Stimulated activated CD4-positive, alpha-beta T cell treated with anti-CD3 and anti-CD28 coated beads, Interleukin-2, amount 100 ng/mL, for 24 hours (primary cell): ENCODE results near the gene CRACDL.

Experiments
- DNase-seq, 2 donors: peaks; one replicate each; pipeline ENCODE4 v3.0.0-alpha.2; 2020

Gene CRACDL

DNA sequence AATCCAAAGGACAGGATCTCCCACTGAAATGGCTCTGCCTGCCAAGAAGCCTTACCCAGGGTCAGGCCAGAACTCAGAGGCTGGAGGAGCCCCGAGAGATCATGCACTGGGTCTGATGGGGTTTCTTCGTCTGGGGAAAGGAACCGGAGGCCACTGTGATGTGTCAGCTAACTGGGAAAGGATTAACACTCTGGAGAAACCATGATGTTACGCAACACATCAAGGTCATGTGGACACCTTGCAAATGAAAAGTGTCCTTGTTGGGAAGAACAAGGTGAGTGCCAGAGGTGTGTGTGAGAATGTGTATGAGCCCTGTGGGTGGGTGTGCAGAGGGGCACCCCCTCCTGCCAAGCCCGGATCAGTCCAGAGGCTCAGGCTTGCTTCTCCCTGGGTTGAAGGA lies 86.9 kb downstream of the CRACDL start:
- DNase-seq, result no peak

- DNase-seq, result no peak
These were observed 88.2 kb downstream of the CRACDL start for GRCh38 chr2:98847853-98848252.

DNA sequence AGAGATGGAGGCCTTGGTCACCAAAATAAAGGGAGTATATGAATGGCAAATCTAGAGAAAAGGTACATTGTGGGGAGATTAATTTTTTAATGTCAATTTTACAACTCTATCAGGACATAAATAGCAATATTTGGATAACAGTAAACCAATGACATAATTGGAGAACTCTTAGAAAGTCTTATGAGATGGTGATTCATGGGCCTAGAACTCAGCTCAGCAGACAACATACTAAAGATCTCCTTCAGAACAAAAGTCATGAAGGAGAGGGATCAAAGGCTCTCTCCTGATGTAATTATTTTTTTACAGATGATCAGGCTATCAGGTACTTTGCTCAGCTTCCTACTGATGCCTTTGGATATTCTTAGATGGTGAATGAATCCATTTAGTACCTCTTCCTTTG lies 90.0 kb downstream of the CRACDL start:
- no peak for DNase-seq

GRCh38 chr2:98842136-98842535 lies 93.9 kb downstream of the CRACDL start:
- DNase-seq, result no peak

GRCh38 chr2:98839292-98839691 lies 96.7 kb downstream of the CRACDL start:
- no peak for DNase-seq

- DNase-seq, result no peak
These were observed 100.1 kb downstream of the CRACDL start for GRCh38 chr2:98835831-98836385.

DNA sequence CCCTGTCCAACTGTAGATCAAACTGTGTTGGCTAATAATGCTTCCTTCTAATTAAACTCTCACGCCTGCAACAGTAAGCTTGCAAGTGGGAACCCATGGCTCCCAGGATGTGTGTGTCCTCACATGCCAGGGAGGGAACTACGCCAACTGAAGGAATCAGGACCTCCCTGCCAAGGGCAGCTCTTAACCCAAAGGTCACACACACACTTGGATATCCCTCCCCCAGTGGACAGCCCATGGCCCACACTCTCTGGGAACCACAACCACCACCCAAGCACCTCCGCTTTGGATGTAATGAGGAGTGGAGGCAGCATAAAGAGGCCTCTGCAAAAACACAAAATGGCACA lies 102.1 kb downstream of the CRACDL start:
- DNase-seq, result no peak

- no peak for DNase-seq
These were observed 102.7 kb downstream of the CRACDL start for GRCh38 chr2:98833172-98833916.

DNA sequence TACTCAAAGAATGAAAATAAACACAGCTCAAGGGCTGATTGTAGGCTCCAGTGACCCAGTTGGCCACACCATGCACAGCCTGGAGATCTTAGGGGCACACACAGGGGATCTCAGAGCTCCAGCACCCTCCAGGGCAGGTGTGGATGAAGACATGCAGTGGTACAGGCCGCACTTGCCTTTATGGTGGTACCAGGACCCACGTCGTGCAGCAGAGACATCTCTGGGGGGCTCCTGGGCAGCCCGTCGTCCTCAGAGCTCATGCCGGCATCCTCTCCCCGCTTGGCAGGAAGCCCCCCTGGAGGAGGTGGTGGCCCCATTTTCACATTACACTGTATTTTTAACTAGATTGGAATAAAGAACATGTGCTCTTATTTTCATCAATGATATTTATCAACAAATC lies 103.9 kb downstream of the CRACDL start:
- no peak for DNase-seq

- DNase-seq, result no peak
These were observed 105.4 kb downstream of the CRACDL start for GRCh38 chr2:98830571-98831145.

DNA sequence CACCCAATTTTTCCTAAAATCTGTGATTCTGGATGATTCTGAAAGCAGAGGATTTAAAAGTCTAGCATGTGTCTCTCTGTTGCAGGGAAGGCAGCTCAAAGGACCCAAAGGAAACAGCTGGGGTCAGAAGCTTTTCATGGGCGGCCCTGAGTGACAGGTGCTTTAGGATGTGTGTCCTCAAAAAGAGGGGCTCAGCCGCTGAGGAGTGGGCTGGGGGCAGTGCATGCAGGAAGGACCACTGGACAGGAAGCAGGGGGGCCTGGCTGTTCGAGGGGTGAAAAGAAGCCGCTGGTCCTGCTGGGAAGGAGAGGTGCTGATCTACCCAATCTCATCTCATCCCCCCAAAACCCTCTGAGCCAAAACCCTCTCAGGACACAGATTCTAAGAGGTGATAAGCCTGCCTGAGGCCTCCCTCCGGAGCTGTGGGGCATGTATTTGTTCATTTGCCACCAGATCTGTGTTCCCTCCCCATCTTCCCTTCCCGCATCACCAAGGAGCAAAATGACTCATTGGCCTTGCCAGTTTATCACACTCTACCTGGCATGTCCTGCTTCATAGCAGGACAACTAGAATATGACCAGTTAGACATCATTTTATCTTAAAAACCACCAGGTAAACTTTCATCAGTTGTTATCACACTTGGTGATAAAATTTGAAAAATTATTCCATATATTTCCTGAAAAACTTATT lies 106.3 kb downstream of the CRACDL start:
- DNase-seq, result no peak

GRCh38 chr2:98828793-98829371 lies 107.1 kb downstream of the CRACDL start:
- DNase-seq, result no peak

- DNase-seq, result no peak
These were observed 107.7 kb downstream of the CRACDL start for GRCh38 chr2:98828369-98828744.

- DNase-seq, result no peak
These were observed 108.2 kb downstream of the CRACDL start for GRCh38 chr2:98827625-98828368.

DNA sequence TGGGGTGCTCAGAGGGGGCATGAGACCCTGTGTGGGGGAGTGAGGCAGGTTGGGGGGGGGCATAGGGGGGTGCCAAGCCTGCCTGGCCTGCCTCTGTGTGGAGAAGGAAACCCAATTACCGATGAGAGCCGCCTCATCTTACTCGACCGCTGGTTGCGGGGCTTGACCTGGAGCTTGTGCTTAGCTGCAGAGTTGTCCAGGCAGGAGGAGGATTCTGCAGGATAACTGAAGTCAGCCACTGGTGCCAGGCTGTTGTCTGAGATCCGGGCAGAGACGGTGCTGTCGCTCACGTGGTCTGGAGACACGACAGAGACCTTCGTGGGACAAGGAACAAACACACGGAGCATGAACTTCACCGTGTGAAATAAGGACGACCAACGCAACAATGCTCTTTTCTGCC lies 109.2 kb downstream of the CRACDL start:
- no peak for DNase-seq

DNA sequence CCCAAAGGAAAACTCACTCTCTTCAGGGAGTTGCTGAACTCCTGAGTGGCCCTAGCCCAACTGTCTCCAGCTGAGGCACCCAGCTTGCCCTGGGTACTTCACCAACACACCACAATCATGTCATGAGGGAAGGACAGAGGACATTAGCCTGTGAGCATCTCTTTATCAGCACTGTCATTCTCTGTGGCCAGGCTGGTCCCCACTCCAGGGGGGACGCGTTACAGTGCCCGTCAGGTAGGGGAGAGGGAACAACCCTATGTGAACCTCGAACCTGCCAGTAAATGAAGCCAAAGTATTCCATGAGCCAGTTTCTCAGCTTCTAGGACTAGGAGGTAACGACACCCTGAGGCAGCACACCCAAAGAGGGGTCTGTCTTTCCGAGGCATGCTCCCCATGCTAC lies 110.2 kb downstream of the CRACDL start:
- no peak for DNase-seq

DNA sequence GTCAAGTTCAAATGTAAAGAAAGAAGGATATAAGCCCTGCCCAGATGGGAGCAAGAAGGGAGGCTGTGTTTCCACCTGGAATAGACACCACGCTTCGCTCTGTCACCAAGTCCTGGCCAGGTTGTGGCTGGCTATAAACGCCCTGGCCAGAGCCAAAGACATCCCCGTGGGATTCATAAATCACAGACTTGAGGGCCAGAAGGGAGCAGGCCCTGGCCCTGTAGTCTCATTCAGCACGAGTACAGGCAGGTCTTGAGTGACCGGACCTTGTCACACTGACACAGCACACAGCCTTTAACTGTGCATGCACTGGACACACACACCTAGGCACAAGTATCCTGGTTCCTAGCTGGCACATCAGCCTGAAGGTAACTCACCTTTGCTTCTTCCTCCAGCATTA lies 110.6 kb downstream of the CRACDL start:
- no peak for DNase-seq

DNA sequence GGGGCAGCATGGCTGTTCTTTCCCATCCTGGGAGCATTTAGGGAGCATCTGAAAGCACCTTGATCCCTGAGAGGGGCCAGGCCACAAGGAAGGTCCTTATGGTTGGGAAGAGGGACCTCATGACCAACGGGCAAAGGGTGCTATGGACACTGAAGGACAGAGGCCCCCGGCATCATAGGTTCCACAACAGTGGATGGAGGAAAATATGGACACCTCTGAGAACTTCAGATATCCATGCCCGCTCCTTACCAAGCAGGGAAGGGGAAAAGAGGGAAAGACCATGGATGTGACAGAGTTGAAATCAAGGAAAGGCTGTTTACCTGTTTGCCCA lies 111.0 kb downstream of the CRACDL start:
- DNase-seq, result no peak

DNA sequence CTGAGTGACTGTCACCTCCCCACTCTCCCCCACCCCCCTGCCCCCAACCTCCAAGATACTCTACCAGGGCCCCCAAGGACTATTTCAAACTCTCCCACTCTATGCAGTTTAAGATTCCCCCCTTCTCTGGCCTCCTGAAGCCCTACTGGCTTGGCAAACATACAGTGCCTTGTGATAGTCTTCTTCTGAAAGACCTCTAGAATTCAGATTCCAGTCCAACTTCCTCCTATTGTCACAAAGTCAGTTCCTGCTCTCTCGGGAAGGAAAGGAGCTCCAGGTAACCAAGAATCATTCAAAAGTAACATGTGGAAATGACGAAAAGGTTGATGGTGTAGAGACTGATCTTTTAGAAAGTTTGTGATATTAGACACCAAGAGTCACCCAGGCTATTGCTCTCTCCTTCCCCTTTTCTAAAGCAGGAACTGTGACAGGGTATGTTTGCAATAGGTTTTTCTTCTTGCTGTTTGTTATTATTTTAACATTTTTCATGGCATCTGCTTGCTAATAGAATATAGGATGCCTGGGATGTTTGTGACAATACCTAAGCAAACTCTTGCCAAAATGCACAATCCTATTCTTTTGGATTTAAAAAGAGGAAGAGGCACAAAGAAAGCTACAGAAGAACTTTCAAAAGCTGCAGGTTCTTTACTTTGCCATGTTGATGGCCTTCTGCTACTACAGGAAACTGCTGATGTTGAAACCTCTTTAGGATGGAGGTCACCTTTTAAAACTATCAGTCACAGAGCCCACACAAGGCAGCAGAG lies 111.6 kb downstream of the CRACDL start:
- DNase-seq, result no peak

GRCh38 chr2:98823196-98824170 lies 112.5 kb downstream of the CRACDL start:
- no peak for DNase-seq
